ENCODE results near the gene CEP295NL. TPM values are rescaled to one million over a fixed set of nuclear protein-coding genes. Genes with fewer than 3 reads are reported as not detected.

CEP295NL gene
- polyA plus RNA-seq, 3 donors = 0.38 to 0.81 TPM; not detected in 1

DNA sequence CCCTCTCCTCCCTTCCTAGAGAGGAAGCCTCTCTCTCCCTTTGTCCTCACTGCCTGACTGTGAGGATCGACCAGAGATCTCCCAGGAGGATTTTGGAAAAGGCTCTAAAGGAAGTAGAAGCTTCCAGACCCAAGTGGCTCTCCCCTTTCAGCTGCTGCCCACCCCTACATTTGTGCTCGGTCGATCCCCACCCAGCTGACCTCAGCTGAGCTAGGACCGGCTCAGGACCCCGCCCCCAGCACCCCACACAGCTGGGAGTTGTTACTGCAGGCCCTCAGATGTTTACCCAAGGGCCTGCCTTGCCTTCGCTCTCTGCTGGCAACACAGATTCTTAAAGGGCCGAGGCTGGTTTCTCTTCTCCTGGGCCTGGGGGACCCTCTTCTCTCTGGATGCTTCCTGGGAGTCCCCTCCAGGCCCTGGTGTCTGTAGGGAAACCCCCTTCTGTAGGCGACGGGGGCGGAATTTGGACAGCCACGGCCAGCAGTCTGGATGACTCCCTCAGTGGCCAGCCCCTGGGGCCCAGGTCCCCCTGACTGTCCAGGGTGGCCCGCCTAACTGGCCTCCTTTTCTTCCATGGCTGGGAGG, 49.1 kb upstream of the CEP295NL start:
- Histone ChIP-seq H3K4me3 (replicated peaks in 1 of 3; ENCODE audit: low read depth in 2 of 3, low read length in 3 of 3) (no peak overlapping the region), H3K4me1 (ENCODE audit: control insufficient read depth in 1 of 2, insufficient read depth in 2 of 2, low read length in 2 of 2) (no peaks in the 10 kb centered on the region), H3K4me2 (replicated peaks; ENCODE audit: extremely low read depth, low read length, poor library complexity, severe bottlenecking) (no peak overlapping the region), H3K9me3 (replicated peaks in 1 of 2; ENCODE audit: control insufficient read depth in 1 of 2, insufficient read depth in 1 of 2, low read length in 2 of 2) (peaks cover 15 to 31% of the 10 kb centered on the region in 2 donors), H4K20me1 (ENCODE audit: insufficient read depth, low read length) (no peaks in the 10 kb centered on the region), H3K27ac (ENCODE audit: low read depth in 1 of 2, low read length in 2 of 2) (no peak overlapping the region), H3K79me2 (ENCODE audit: insufficient read depth, low read length) (no peaks in the 10 kb centered on the region), H3K36me3 (replicated peaks in 1 of 2; ENCODE audit: control insufficient read depth in 1 of 2, insufficient read depth in 2 of 2, low read length in 2 of 2) (no peaks in the 10 kb centered on the region), H3K27me3 (ENCODE audit: control insufficient read depth in 2 of 2, insufficient read depth in 2 of 2, low read length in 2 of 2) (no peaks in the 10 kb centered on the region), H2AFZ (ENCODE audit: insufficient read depth, low read depth, low read length, poor library complexity, severe bottlenecking) (no peak overlapping the region), H3K9ac (ENCODE audit: insufficient read depth, low read length, poor library complexity, severe bottlenecking) (no peak overlapping the region)
- H3K4me1 Mint-ChIP-seq = no peaks in the 10 kb centered on the region
- intact Hi-C loops (cut with micrococcal nuclease) = no loop called here
- H3K27me3 Mint-ChIP-seq (ENCODE audit: low read depth in 3 of 3) = peaks cover 2 to 14% (median 6%) of the 10 kb centered on the region in 3 donors
- no peak for DNase-seq
- H3K36me3 Mint-ChIP-seq = peaks cover 3 to 7% of the 10 kb centered on the region in 2 donors
- TF ChIP-seq, protein P1, sequence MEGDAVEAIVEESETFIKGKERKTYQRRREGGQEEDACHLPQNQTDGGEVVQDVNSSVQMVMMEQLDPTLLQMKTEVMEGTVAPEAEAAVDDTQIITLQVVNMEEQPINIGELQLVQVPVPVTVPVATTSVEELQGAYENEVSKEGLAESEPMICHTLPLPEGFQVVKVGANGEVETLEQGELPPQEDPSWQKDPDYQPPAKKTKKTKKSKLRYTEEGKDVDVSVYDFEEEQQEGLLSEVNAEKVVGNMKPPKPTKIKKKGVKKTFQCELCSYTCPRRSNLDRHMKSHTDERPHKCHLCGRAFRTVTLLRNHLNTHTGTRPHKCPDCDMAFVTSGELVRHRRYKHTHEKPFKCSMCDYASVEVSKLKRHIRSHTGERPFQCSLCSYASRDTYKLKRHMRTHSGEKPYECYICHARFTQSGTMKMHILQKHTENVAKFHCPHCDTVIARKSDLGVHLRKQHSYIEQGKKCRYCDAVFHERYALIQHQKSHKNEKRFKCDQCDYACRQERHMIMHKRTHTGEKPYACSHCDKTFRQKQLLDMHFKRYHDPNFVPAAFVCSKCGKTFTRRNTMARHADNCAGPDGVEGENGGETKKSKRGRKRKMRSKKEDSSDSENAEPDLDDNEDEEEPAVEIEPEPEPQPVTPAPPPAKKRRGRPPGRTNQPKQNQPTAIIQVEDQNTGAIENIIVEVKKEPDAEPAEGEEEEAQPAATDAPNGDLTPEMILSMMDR (IDR thresholded peaks at IDR 0.05) = no peak
- H3K27ac Mint-ChIP-seq = no peak overlapping the region
- H3K4me3 Mint-ChIP-seq = no peak overlapping the region
- peaks cover 7 to 30% (median 24%) of the 10 kb centered on the region in 7 donors for H3K9me3 Mint-ChIP-seq
- WGBS (ENCODE audit: insufficient coverage) = 100% methylated on average over 11 of the region's 12 CpGs

DNA sequence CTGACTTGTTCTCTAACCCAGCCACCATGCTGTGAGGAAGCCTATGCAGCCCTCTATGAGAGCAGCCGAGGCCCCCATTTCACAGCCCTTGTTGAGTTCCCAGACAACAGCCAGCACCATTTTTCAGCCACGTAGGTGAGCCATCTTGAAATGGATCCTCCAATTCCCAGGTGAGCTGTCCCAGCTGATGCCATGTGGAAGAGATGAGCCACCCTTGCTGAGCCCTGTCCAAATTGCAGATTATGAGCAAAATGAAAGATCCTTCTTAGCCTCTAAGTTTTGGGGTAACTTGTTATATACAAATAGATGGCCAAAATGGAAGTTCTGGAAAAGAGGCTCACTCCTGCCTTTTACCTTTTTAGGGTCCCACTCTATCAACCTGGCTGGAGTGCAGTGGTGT, 47.9 kb upstream of the CEP295NL start:
- no peak overlapping the region for H3K4me3 Mint-ChIP-seq
- Histone ChIP-seq H3K27ac (ENCODE audit: low read depth in 1 of 2, low read length in 2 of 2) (no peak overlapping the region), H3K4me2 (replicated peaks; ENCODE audit: extremely low read depth, low read length, poor library complexity, severe bottlenecking) (no peak overlapping the region), H3K9me3 (replicated peaks in 1 of 2; ENCODE audit: control insufficient read depth in 1 of 2, insufficient read depth in 1 of 2, low read length in 2 of 2) (peaks cover 15 to 31% of the 10 kb centered on the region in 2 donors), H2AFZ (ENCODE audit: insufficient read depth, low read depth, low read length, poor library complexity, severe bottlenecking) (no peak overlapping the region), H3K9ac (ENCODE audit: insufficient read depth, low read length, poor library complexity, severe bottlenecking) (no peak overlapping the region), H3K4me1 (ENCODE audit: control insufficient read depth in 1 of 2, insufficient read depth in 2 of 2, low read length in 2 of 2) (peaks cover 9 to 11% of the 10 kb centered on the region in 2 donors), H3K36me3 (replicated peaks in 1 of 2; ENCODE audit: control insufficient read depth in 1 of 2, insufficient read depth in 2 of 2, low read length in 2 of 2) (no peaks in the 10 kb centered on the region), H3K79me2 (ENCODE audit: insufficient read depth, low read length) (no peaks in the 10 kb centered on the region), H4K20me1 (ENCODE audit: insufficient read depth, low read length) (no peaks in the 10 kb centered on the region), H3K27me3 (ENCODE audit: control insufficient read depth in 2 of 2, insufficient read depth in 2 of 2, low read length in 2 of 2) (no peaks in the 10 kb centered on the region), H3K4me3 (replicated peaks in 1 of 3; ENCODE audit: low read depth in 2 of 3, low read length in 3 of 3) (no peak overlapping the region)
- TF ChIP-seq, protein P1 (IDR thresholded peaks at IDR 0.05) = no peak
- DNase-seq = no peak
- peaks cover 4 to 14% (median 5%) of the 10 kb centered on the region in 3 donors for H3K27me3 Mint-ChIP-seq (ENCODE audit: low read depth in 3 of 3)
- H3K4me1 Mint-ChIP-seq = peaks cover 11% of the 10 kb centered on the region
- 100% methylated on average over 2 of the region's 2 CpGs for WGBS (ENCODE audit: insufficient coverage)
- peaks cover 7 to 30% (median 24%) of the 10 kb centered on the region in 7 donors for H3K9me3 Mint-ChIP-seq
- H3K27ac Mint-ChIP-seq = no peak overlapping the region
- peaks cover 3 to 7% of the 10 kb centered on the region in 2 donors for H3K36me3 Mint-ChIP-seq
- intact Hi-C loops (cut with micrococcal nuclease) = no loop called here

Data from CD14-positive monocyte (primary cell).